GM23248 (cell line): ENCODE measurements around the gene CNIH2. TPM values are rescaled to one million over a fixed set of nuclear protein-coding genes. Genes with fewer than 3 reads are reported as not detected.

Source experiments
- DNase-seq: peaks from one replicate; pipeline ENCODE4 v3.0.0-alpha.2; 2015
- H2AFZ ChIP-seq: fragments of 200-600 bp; sonication (generic); 2 replicates; pipeline ENCODE4 v1.6.1; 2016; ENCODE audit warnings: antibody characterized with exemption
- H3F3A ChIP-seq: fragments of 200-600 bp; sonication (generic); 2 replicates; pipeline ENCODE4 v1.6.1; 2016; ENCODE audit warnings: mild to moderate bottlenecking, antibody characterized with exemption, mixed run types; ENCODE audit not compliant: insufficient read depth
- H3K27ac ChIP-seq: fragments of 200-600 bp; sonication (generic); 2 replicates; pipeline ENCODE4 v1.5.1; 2016; ENCODE audit warnings: mild to moderate bottlenecking
- H3K27me3 ChIP-seq: fragments of 200-600 bp; sonication (generic); replicated peaks from 2 replicates; pipeline ENCODE4 v1.6.1; 2016; ENCODE audit warnings: mild to moderate bottlenecking; ENCODE audit not compliant: insufficient read depth
- H3K36me3 ChIP-seq: fragments of 200-600 bp; sonication (generic); 2 replicates; pipeline ENCODE4 v1.6.1; 2016; ENCODE audit warnings: low read depth, mild to moderate bottlenecking
- H3K4me1 ChIP-seq: fragments of 200-600 bp; sonication (generic); 2 replicates; pipeline ENCODE4 v1.6.1; 2016; ENCODE audit warnings: mild to moderate bottlenecking; ENCODE audit not compliant: insufficient read depth
- H3K4me2 ChIP-seq: fragments of 200-600 bp; sonication (generic); one replicate; pipeline ENCODE4 v1.6.1; 2016; ENCODE audit warnings: mild to moderate bottlenecking; ENCODE audit not compliant: unreplicated experiment
- H3K4me3 ChIP-seq: fragments of 200-600 bp; sonication (generic); 2 replicates; pipeline ENCODE4 v1.5.1; 2016; ENCODE audit warnings: mild to moderate bottlenecking
- H3K79me2 ChIP-seq: fragments of 200-600 bp; sonication (generic); 2 replicates; pipeline ENCODE4 v1.6.1; 2016; ENCODE audit warnings: mild to moderate bottlenecking; ENCODE audit not compliant: insufficient read depth
- H3K9ac ChIP-seq: fragments of 200-600 bp; sonication (generic); 2 replicates; pipeline ENCODE4 v1.6.1; 2016; ENCODE audit warnings: mild to moderate bottlenecking
- H3K9me2 ChIP-seq: fragments of 200-600 bp; sonication (generic); 2 replicates; pipeline ENCODE4 v1.6.1; 2016; ENCODE audit warnings: mixed run types, mild to moderate bottlenecking, moderate library complexity; ENCODE audit not compliant: insufficient read depth
- H3K9me3 ChIP-seq: fragments of 200-600 bp; sonication (generic); one replicate; pipeline ENCODE4 v1.6.1; 2017; ENCODE audit warnings: low read depth
- H4K20me1 ChIP-seq: fragments of 200-600 bp; sonication (generic); 2 replicates; pipeline ENCODE4 v1.6.0; 2016; ENCODE audit not compliant: insufficient read depth
- EZH2 ChIP-seq: fragments of 200-600 bp; sonication (generic); IDR thresholded peaks from 2 replicates; pipeline ENCODE4 v1.6.1; 2018; ENCODE audit warnings: antibody characterized with exemption, mild to moderate bottlenecking; ENCODE audit not compliant: insufficient read depth, poor library complexity, severe bottlenecking
- EZH2phosphoT487 ChIP-seq: fragments of 200-600 bp; sonication (generic); IDR thresholded peaks from 2 replicates; pipeline ENCODE4 v1.6.1; 2018; ENCODE audit warnings: antibody characterized with exemption, moderate library complexity, mild to moderate bottlenecking, low read depth; ENCODE audit not compliant: insufficient read depth
- WGBS, 2 experiments: methylation state at CpG; one replicate each; pipeline ENCODE4 v1.1.6; 2015 to 2017; ENCODE audit warnings: low lambda C conversion rate in 2 of 2, low coverage in 1 of 2; ENCODE audit errors: missing lambda C conversion rate in 2 of 2; 5-methylcytosine and 5-hydroxymethylcytosine counted together
- in situ Hi-C: fragments of 300-500 bp; cut with MboI; formaldehyde crosslinking; loops from 2 replicates; pipeline ENCODE4 v1.15.0; 2020
- polyA plus RNA-seq: library from polyadenylated mRNA; unstranded; fragments of >200 nt; fragmentation: Nextera tagmentation; extraction: Ambion mirVana; gene quantifications from 2 replicates; pipeline ENCODE4 v1.2.1, GENCODE V29; 2016
- total RNA-seq: library from RNA; depleted of rRNA; stranded (reverse); fragments of >200 nt; shearing (Covaris generic); gene quantifications from 2 replicates; pipeline ENCODE4 v1.2.3, GENCODE V29; 2014

Gene CNIH2
- total and polyA plus RNA-seq, 2 experiments from 2014 or later: 0.50 to 1.4 TPM

GRCh38 chr11:66321606-66322005 is 43.6 kb downstream of the CNIH2 start:
- Histone ChIP-seq H3K4me2 (no peak overlapping the region), H3K27me3 (no peaks in the 10 kb centered on the region), H3K9ac (no peak overlapping the region; the same call in 1 of the 2 replicates), H3K79me2 (peaks cover 2% of the 10 kb centered on the region; the same call in 1 of the 2 replicates), H3K9me3 (no peaks in the 10 kb centered on the region), H3K4me1 (peaks cover 56% of the 10 kb centered on the region), H3K36me3 (no peaks in the 10 kb centered on the region), H3K4me3 (no peak overlapping the region), H3K9me2 (no peaks in the 10 kb centered on the region), H3K27ac (peak overlapping the region; percentile 76), H3F3A (peaks cover 30% of the 10 kb centered on the region), H4K20me1 (no peaks in the 10 kb centered on the region), H2AFZ (no peak overlapping the region)
- in situ Hi-C loops: no loop called here
- TF ChIP-seq EZH2: no peak
- TF ChIP-seq EZH2phosphoT487: no peak
- 21 to 30% methylated on average over 4 of the region's 4 CpGs for WGBS, 2 experiments
- DNase-seq: peak; percentile 57

DNA sequence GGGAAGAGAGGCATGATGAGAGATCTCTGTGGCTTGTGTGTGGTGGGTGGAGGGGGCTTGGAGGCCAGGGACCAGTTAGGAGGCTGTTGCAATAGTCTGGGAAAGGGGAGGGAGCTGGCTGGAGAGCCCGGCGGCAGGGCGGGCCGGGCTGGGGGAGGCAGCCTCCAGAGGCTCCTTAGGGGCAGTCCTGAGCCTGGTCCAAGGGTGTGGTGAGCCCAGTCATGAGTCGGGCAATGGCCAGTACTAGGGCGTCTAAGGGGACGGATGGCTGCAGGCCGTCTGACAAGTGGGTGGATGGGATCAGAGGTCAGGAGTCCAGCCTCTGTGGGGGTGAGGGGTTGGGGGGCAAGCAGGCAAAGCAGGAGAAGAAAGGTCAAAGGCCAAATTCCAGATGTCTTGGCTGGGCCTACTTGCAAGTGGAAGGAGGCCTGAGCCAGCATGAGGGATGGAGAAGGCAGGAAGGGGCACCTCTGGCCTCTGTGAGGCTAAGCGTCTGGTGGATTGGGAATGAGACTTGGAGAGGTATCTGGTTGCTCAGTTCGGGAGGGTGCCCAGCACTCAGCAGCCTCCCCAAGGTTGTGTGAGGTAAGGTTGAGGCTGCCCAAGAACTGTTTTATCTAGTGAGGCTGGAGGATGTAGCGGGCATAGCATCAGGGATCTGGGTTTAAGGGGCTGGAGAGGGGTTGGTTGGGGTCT is 44.9 kb downstream of the CNIH2 start:
- in situ Hi-C loops: no loop called here
- Histone ChIP-seq H3K9ac (peak overlapping the region; percentile 51), H3K27ac (peak overlapping the region; percentile 76), H2AFZ (peak overlapping the region; percentile 63), H3K9me2 (no peaks in the 10 kb centered on the region), H3K4me1 (peaks cover 57% of the 10 kb centered on the region), H3K79me2 (no peaks in the 10 kb centered on the region), H4K20me1 (no peaks in the 10 kb centered on the region), H3K4me2 (no peak overlapping the region), H3K27me3 (no peaks in the 10 kb centered on the region), H3F3A (peaks cover 37% of the 10 kb centered on the region), H3K4me3 (no peak overlapping the region), H3K36me3 (no peaks in the 10 kb centered on the region), H3K9me3 (no peaks in the 10 kb centered on the region)
- no peak for TF ChIP-seq EZH2phosphoT487
- no peak for TF ChIP-seq EZH2
- 27 to 68% methylated on average over 3 to 11 of the region's 11 CpGs for WGBS, 2 experiments
- DNase-seq: peak; percentile 82

DNA sequence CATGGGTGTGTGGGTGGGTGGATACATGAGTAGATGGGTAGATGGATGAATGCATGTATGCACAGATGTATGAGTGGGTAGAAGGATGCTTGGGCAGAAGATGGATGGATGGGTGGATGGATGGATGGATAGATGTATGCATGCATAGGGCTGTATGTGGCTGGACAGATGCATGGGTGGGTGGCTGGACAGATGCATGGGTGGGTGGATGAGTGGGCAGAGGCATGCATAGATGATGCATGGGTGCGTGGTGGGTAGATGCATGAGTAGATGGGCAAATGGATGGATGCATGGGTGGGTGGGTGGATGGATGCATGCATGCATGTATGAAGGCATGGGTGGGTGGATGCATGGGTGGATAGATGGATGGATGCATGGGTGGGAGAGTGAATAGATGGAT is 45.7 kb downstream of the CNIH2 start:
- H3K27me3 ChIP-seq: no peaks in the 10 kb centered on the region
- no peaks in the 10 kb centered on the region for H4K20me1 ChIP-seq
- DNase-seq: no peak
- H3K27ac ChIP-seq: no peak overlapping the region
- H3F3A ChIP-seq: peaks cover 36% of the 10 kb centered on the region
- in situ Hi-C loops: no loop called here
- 100% methylated on average over 1 of the region's 1 CpG for WGBS, 2 experiments
- H3K9me3 ChIP-seq: no peaks in the 10 kb centered on the region
- H3K9ac ChIP-seq: no peak overlapping the region
- H2AFZ ChIP-seq: no peak overlapping the region
- no peak overlapping the region for H3K4me2 ChIP-seq
- H3K36me3 ChIP-seq: no peaks in the 10 kb centered on the region
- H3K4me1 ChIP-seq: peaks cover 57% of the 10 kb centered on the region
- H3K4me3 ChIP-seq: no peak overlapping the region
- no peaks in the 10 kb centered on the region for H3K9me2 ChIP-seq
- H3K79me2 ChIP-seq: no peaks in the 10 kb centered on the region
- TF ChIP-seq EZH2phosphoT487 (no peak), EZH2 (no peak)

- in situ Hi-C loops: no loop called here
- peak; percentile 77 for DNase-seq
- no peaks in the 10 kb centered on the region for H3K79me2 ChIP-seq
Measured at GRCh38 chr11:66324664-66325063, 46.7 kb downstream of the CNIH2 start.

More at GRCh38 chr11:66324664-66325063, 46.7 kb downstream of the CNIH2 start:
- no peaks in the 10 kb centered on the region for H3K9me2 ChIP-seq
- H3K4me2 ChIP-seq: no peak overlapping the region
- H3K36me3 ChIP-seq: no peaks in the 10 kb centered on the region
- H3K27ac ChIP-seq: peak overlapping the region; percentile 73
- TF ChIP-seq EZH2 (no peak), EZH2phosphoT487 (no peak)
- no peak overlapping the region for H3K4me3 ChIP-seq
- peaks cover 40% of the 10 kb centered on the region for H3F3A ChIP-seq
- 1 to 7% methylated on average over 10 of the region's 10 CpGs for WGBS, 2 experiments
- H3K9me3 ChIP-seq: no peaks in the 10 kb centered on the region
- H3K9ac ChIP-seq: peak overlapping the region; percentile 44
- 0 out of 2 replicates have a peak overlapping the region, but pooled peaks have one; percentile 33 for H2AFZ ChIP-seq
- H3K4me1 ChIP-seq: peaks cover 57% of the 10 kb centered on the region
- no peaks in the 10 kb centered on the region for H3K27me3 ChIP-seq
- H4K20me1 ChIP-seq: no peaks in the 10 kb centered on the region
